ENCODE results near the gene BORCS6.

BORCS6 gene

DNA sequence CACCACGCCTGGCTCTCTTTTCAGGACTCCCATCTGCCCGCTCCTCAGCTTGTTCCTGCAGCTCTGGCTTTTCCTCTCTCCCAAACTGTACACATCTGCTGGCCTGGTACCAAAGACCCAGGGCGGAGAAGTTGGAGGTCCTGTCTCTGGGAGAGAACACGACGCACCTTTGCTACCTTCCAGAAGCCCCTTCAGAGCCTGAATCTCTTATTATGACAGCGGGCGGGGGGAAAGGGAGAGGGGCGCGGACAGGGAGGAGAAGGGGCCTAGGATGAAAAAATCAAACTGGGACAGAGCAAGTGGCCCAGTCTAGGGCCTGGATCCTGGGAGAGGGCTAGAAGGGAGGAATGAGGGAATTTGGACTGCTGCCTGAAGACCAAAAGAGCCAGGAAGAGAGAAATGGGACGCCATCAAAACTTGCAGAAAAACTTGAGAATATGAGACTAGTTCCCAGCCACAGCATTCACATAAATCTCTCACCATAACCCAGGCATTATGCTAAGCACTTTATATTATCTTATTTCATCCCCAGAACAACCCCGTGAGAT, 35.3 kb downstream of the BORCS6 start:
- DNase-seq (ENCODE audit: low spot score): no peak

DNA sequence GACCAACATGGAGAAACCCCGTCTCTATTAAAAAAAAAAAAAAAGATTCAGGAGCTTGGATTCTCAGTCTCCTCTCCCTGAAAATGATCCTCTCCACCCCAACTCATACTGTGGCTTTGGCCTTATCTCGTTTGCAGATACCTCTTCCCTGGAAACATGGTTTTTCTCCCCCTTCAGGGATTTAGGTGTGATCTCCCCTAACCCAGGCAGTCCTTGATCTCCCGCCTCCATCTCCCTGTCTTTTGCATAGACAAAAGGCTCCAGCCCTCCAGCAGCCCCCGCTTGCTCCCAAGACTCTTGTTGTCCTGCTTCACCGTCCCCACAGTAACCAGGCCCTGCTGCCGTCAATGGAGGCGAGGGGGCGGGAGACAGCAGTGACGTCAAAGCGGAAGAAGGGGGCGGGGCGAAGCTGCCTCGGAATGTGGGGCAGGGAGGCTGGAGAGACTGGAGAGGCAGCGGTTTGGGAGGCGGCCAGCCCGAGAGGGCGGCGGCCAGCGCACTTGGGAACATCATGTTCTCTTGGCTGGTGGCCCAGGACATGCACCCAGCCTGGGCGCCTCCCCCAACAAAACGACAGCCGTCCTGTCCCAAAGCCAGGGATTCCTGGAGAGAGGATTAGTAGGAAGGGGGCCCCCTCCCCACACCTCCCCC, 35.9 kb downstream of the BORCS6 start:
- DNase-seq (ENCODE audit: low spot score): peak; percentile 95

- DNase-seq (ENCODE audit: low spot score): peak; percentile 75
These were observed 36.4 kb downstream of the BORCS6 start for GRCh38 chr17:8153525-8153956.

DNA sequence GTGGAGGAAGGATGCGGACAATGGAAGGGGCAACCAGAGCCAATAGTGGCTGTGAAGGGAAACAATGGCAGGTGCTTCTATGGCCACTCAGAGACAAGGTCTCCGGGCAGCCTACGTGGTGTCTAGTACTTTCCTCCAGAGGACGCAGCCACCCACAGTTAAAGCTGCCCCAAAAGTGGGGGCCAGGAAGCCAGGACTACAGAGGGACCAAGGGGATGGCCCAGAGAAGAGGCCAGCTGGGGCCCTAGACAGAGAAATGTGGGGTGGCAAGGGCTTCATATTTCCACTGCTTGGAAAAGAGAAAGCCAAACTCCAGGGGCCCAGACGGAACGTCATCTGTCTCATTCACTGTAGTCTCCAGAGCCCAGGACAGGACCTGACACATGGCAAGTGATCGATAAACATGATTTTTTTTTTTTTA, 36.9 kb downstream of the BORCS6 start:
- no peak for DNase-seq (ENCODE audit: low spot score)

- DNase-seq (ENCODE audit: low spot score): peak; percentile 98
These were observed 37.7 kb downstream of the BORCS6 start, which contains the start of gene PER1 for GRCh38 chr17:8152112-8152775. TSS of gene PER1 (minus strand) at chr17:8152404. CDS start at chr17:8150706, 1,698 bp downstream.

DNA sequence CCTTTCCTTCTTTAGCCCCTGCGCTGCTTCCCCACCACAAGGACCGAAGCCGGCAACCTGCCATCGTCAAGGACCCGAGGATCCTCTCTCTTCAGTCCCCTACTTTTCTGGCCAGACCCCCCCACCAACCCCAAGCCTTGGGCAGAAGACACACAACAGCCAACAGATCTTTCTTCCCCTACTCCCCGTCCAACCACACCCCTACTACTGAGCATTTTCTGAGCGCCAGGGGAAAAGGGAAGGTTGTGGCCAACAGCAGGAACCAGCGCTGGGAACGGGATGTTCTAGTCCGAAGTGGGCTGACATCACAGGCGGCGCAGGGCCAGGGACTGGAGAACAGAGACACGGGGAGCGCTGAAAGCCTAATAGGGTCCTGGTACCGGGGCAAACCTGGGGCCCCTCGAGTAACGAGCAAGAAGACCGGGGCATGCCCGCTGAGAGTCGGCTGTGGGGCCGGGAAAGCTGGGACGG, 38.3 kb downstream of the BORCS6 start:
- DNase-seq (ENCODE audit: low spot score): no peak

GRCh38 chr17:8151120-8151640, 38.8 kb downstream of the BORCS6 start:
- DNase-seq (ENCODE audit: low spot score): peak; percentile 94

- no peak for DNase-seq (ENCODE audit: low spot score)
These were observed 39.5 kb downstream of the BORCS6 start for GRCh38 chr17:8150194-8151119.

- DNase-seq (ENCODE audit: low spot score): no peak
These were observed 40.4 kb downstream of the BORCS6 start for GRCh38 chr17:8149419-8150193.

DNA sequence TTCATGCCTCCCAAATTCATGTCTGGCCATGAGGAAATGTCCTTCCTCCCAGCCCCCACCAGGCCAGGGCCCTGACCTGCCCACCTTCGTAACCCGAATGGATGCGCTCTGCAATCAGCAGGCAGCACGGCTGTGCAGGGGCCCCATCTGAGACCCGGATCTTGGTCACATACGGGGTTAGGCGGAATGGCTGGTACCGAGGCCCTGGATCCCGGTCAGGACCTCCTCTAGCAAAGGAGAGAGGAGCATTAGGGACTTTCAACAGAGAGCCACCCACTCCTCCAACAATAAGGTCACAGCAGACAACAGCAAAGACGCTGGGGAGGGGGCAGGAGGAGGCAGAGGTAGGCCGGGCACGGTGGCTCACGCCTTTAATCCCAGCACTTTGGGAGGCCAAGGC, 41.4 kb downstream of the BORCS6 start:
- DNase-seq (ENCODE audit: low spot score): no peak

DNA sequence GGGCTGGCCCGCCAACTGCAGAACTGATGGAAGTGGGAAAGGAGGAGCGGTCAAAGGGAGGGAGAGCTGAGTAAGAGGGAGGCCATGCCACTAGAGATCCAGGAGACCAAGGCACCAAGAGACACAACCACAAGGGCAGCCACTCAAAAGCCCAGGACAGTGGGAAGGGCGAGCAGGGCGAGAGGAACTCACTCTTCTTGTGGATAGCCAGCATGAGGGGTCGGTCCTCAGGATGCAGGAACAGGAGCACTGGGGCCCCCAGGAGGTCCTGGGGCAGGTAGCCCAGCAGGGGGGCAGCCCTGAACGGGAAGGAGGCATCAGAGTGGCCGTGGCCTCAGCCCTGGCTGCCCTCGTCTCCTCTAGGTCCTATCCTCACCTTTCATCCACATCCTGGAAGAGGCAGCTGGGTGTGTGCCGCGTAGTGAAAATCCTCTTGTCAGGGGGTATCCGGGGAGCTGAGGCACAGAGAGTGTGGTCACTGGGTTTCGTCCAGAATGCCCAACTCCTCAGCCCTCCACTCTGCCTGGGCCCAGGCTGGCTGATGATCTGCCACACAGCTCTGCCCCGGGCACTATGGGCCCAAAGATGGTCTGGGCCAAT, 42.1 kb downstream of the BORCS6 start:
- no peak for DNase-seq (ENCODE audit: low spot score)

DNA sequence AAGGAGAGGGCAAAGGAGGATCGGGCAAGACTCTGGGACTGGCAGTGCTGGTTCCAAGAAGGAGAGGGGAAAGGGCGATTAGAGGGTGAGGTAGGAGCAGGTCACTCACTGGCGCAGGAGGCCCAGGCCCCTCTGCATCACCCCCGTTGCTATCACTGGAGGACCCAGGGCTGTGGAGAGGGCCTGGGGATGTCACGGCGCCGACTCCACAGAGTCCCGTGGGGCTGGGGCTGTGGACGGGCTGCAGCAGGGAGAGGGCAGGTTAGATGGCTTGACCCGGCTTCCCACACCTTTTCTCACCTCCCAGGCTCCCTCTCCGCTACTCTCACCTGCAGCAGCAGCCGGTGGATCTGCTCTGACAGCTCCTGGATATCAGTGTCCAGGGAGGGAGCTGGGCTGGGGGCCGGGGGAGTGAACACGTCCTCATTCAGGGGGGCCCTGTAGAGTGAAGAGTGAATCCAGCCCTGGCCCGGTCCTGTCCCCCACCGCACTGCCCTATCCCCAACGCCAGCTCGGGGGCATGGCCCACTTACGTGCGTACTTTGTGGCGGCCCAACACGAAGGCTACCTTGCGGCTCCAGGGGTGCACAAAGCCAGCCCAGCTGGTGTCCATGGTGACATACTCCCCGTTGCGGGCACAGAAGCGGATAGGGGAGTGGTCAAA, 42.7 kb downstream of the BORCS6 start:
- no peak for DNase-seq (ENCODE audit: low spot score)

DNA sequence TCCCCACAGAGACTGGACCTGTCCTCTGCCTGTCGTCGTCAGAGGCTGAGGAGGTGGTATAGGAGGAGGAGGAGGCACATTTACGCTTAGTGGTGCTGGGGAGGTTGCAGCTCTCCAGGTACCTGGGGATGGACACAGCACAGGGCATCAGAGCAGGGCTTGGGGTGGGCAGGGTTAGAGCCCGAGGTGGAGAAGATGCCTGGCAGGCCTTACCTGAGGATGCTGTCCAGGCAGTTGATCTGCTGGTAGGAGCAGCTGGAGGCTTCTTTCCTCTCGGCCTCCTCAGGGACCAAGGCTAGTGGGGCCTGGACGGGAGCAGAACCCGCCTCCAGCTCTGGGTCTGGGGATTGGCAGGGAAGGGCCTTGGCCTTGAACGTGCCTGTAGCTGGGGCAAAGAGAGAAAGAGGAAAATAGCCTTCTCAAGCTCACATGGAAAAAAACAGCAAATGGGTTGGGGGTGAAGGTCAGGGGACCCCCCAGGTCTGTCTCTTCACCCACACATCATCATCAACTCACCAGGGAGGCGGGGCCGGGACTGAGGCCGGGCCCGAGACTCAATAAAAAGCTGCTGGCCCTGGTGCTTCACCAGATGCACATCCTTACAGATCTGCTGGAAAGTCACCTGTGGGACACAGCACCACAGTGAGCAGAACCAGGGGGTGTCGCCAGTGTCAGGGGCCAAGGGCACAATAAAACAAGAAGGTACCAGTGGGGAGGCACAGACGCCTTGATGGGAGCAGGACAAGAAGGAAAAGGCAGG, 43.4 kb downstream of the BORCS6 start:
- no peak for DNase-seq (ENCODE audit: low spot score)

DNA sequence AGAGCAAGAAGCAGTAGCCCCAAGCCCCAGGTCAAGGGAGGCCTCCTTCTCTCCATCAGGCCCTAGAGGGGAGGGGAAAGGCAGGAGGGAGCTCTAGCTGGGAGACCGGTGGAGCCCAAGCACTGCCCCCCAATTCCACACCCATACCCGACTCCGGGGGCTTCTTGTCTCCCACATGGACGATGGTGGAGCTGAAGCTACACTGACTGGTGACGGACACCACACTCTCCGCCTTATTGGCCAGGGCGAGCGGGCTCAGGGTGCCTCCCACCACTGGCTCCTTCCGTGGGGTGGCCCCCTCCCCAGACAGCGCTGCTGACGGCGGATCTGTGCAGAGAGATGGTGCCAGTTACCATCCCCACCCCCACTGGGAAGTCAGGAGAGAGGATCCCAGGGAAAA, 44.2 kb downstream of the BORCS6 start:
- DNase-seq (ENCODE audit: low spot score): no peak

DNA sequence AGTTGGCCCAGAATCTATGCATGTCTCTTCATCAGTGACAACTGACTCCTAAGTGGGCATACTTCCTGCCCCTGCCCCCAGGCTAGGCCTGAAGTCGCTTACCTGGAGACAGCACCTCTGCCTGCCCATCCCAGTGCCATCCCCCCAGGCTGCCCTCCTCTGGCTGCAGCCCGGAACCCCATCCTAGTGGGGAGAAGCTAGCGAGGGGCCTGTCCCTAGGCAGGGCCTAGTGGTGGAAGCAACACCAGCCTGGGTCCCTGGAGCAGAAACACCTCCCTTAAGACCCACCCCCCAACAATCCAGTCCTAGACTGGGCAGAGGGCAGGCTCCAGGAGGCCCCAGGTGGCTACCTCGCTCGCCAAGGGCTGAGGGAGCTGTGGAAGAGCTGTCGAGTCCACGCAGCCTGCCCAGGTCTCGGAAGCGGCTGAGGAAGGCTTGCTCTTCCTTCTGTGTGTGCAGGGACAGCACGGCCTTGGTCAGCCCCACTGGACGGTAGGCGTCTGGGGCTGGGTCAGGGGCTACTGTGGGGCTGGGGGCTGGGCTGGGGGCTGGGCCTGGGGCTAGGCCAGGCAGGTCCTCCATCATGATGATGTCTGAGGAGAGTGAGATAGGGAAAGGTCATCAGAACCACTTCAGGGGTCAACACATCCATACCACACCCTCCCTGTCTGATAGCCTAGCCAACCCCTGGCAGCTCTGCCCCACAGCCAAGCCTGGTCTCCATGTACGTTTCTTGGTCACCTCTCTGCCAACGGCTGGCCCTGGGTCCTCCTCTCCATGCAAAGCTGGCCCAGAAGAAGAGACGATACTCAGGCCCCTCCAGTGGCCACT, 45.4 kb downstream of the BORCS6 start:
- DNase-seq (ENCODE audit: low spot score): no peak

GRCh38 chr17:8143581-8144400, 46.2 kb downstream of the BORCS6 start:
- no peak for DNase-seq (ENCODE audit: low spot score)

GRCh38 chr17:8142887-8143580, 46.9 kb downstream of the BORCS6 start:
- DNase-seq (ENCODE audit: low spot score): no peak

Measured in hepatic stellate cell (primary cell).